AG20443 (cell line): ENCODE data around the gene EHBP1L1.

Experiments
- DNase-seq: peaks from one replicate; pipeline ENCODE4 v3.0.0; 2012; ENCODE audit warnings: low spot score, mixed read lengths

The EHBP1L1 gene

GRCh38 chr11:65575568-65576231 is at the start of gene EHBP1L1:
Gene EHBP1L1 (plus strand): TSS chr11:65576053. CDS start chr11:65576303, 250 bp downstream.
- peak; percentile 87 for DNase-seq

- no peak for DNase-seq
Observed at GRCh38 chr11:65526744-65527143, 49.1 kb upstream of the EHBP1L1 start.

- no peak for DNase-seq
Observed at GRCh38 chr11:65528819-65529350, 47.0 kb upstream of the EHBP1L1 start.

- DNase-seq, result no peak
Observed at GRCh38 chr11:65529475-65530156, 46.2 kb upstream of the EHBP1L1 start.

- DNase-seq, result no peak
Observed at GRCh38 chr11:65530157-65530496, 45.7 kb upstream of the EHBP1L1 start.

GRCh38 chr11:65532388-65533064 is 43.3 kb upstream of the EHBP1L1 start:
- no peak for DNase-seq

- no peak for DNase-seq
Observed at GRCh38 chr11:65535102-65535501, 40.8 kb upstream of the EHBP1L1 start.

- no peak for DNase-seq
Observed at GRCh38 chr11:65536412-65537295, 39.2 kb upstream of the EHBP1L1 start.

- DNase-seq, result no peak
Observed at GRCh38 chr11:65537296-65537597, 38.6 kb upstream of the EHBP1L1 start.

GRCh38 chr11:65537620-65538231 is 38.1 kb upstream of the EHBP1L1 start:
- no peak for DNase-seq

GRCh38 chr11:65538232-65538914 is 37.5 kb upstream of the EHBP1L1 start:
- DNase-seq, result no peak

GRCh38 chr11:65538915-65539743 is 36.7 kb upstream of the EHBP1L1 start:
- no peak for DNase-seq

- no peak for DNase-seq
Observed at GRCh38 chr11:65539744-65540289, 36.0 kb upstream of the EHBP1L1 start.

GRCh38 chr11:65540290-65541092 is 35.4 kb upstream of the EHBP1L1 start:
- peak; percentile 98 for DNase-seq

- no peak for DNase-seq
Observed at GRCh38 chr11:65541093-65541982, 34.5 kb upstream of the EHBP1L1 start.

GRCh38 chr11:65542738-65543390 is 33.0 kb upstream of the EHBP1L1 start:
- DNase-seq, result no peak

- DNase-seq, result no peak
Observed at GRCh38 chr11:65545853-65546216, 30.0 kb upstream of the EHBP1L1 start.
